H1 (cell line): ENCODE data around the gene UCMA. TPM values are rescaled to one million over a fixed set of nuclear protein-coding genes. Genes with fewer than 3 reads are reported as not detected.

ENCODE experiments used
- E2F6 ChIP-seq: IDR thresholded peaks from 2 replicates; pipeline ENCODE4 v1.6.1; 2012; ENCODE audit warnings: inconsistent platforms
- polyA plus RNA-seq, 7 experiments: library from polyadenylated mRNA; depleted of rRNA in 3 of 7; stranded (reverse) in 5 of 7; unstranded in 2 of 7; fragments of >200 nt in 5 of 7; fragments of 200-250 nt in 2 of 7; gene quantifications; 1 replicate in 5 of 7; 2 replicates in 1 of 7; 4 replicates in 1 of 7; pipeline versions ENCODE4 v1.2.1 to v1.2.3, GENCODE V29; 2011 to 2013; ENCODE audit warnings: missing spikeins in 2 of 7, mixed read lengths in 2 of 7
- total RNA-seq: library from RNA; stranded (reverse); fragmentation: NEBNext Ultra II Directional; extraction: Animal tissue kit (Norgen Biotek cat#: 25700); gene quantifications from 2 replicates; pipeline ENCODE4 v1.2.1, GENCODE V29; 2021

Gene UCMA
- total and polyA plus RNA-seq, 2 of the 8 experiments (the other 6 are each of a cell fraction or from before 2014, with no cell fraction given) = 1.2 to 4.6 TPM

- TF ChIP-seq E2F6 = no peak
- TF ChIP-seq, all 59 proteins: peak for 0
These were observed 36.8 kb upstream of the UCMA start (continued) for GRCh38 chr10:13270877-13271551.
